Chondrocyte (in vitro differentiated cells): ENCODE results near the gene DALRD3. TPM values are rescaled to one million over a fixed set of nuclear protein-coding genes. Genes with fewer than 3 reads are reported as not detected.

ENCODE experiments used
- DNase-seq: peaks from one replicate; pipeline ENCODE4 v3.0.0; 2021; ENCODE audit warnings: mixed read lengths, low spot score
- H3K27ac Mint-ChIP-seq: one replicate; pipeline ENCODE4 v1.8.0; 2021; ENCODE audit warnings: mild to moderate bottlenecking, moderate library complexity, mixed read lengths; ENCODE audit not compliant: unreplicated experiment
- H3K27me3 Mint-ChIP-seq: 2 replicates; pipeline ENCODE4 v1.8.0; 2021; ENCODE audit warnings: low read depth, mixed read lengths
- H3K36me3 Mint-ChIP-seq: 2 replicates; pipeline ENCODE4 v1.8.0; 2021; ENCODE audit warnings: low read depth, mixed read lengths
- H3K4me1 Mint-ChIP-seq: 2 replicates; pipeline ENCODE4 v1.8.0; 2021; ENCODE audit warnings: low read depth, mild to moderate bottlenecking, mixed read lengths
- H3K4me3 Mint-ChIP-seq: one replicate; pipeline ENCODE4 v1.8.0; 2021; ENCODE audit warnings: mild to moderate bottlenecking, moderate library complexity, mixed read lengths; ENCODE audit not compliant: unreplicated experiment
- H3K9me3 Mint-ChIP-seq: 2 replicates; pipeline ENCODE4 v1.8.0; 2021; ENCODE audit warnings: low read depth, mixed read lengths
- CTCF ChIP-seq: fragments of 200-600 bp; sonication (generic); IDR thresholded peaks from 2 replicates; pipeline ENCODE4 v1.5.0; 2021; ENCODE audit warnings: antibody characterized with exemption, mild to moderate bottlenecking, moderate library complexity
- total RNA-seq: library from RNA; stranded (reverse); gene quantifications from 3 replicates; pipeline ENCODE4 v1.2.1, GENCODE V29; 2021

DALRD3 gene
- total RNA-seq, 1 donor from 2014 or later, result 21.5 TPM

- no peak overlapping the region for H3K27ac Mint-ChIP-seq
- no peak overlapping the region for H3K4me3 Mint-ChIP-seq
- DNase-seq, result no peak
- H3K4me1 Mint-ChIP-seq, result no peaks in the 10 kb centered on the region
- H3K9me3 Mint-ChIP-seq, result no peaks in the 10 kb centered on the region
- no peak for TF ChIP-seq CTCF
- no peaks in the 10 kb centered on the region for H3K27me3 Mint-ChIP-seq
- peaks cover 3% of the 10 kb centered on the region for H3K36me3 Mint-ChIP-seq
These were observed 21.2 kb downstream of the DALRD3 start for GRCh38 chr3:48997102-48997635.

DNA sequence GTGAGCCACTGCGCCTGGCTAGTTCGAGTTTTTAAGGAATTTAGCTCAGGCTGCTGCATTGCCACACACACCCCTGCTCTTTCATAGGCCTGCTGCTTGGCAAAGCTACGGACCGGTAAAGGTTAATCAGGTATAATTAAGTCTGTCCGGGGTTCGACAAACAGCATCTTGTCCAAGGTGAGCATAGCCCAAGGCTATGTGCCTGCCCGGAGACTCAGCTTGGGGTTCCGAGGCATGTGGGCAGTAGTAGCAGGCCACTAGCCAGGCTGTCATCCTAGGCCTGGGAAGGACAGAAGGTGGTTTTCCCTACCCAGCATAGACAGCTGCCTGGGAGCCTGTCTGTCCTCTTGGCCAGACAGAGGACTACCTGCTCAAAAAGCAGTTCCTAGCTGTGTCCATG is 21.7 kb downstream of the DALRD3 start:
- TF ChIP-seq CTCF, result no peak
- Mint-ChIP-seq H3K36me3 (peaks cover 1% of the 10 kb centered on the region), H3K9me3 (no peaks in the 10 kb centered on the region), H3K27ac (no peak overlapping the region), H3K4me1 (peaks cover 5% of the 10 kb centered on the region), H3K4me3 (no peak overlapping the region), H3K27me3 (no peaks in the 10 kb centered on the region)
- DNase-seq, result no peak

- no peaks in the 10 kb centered on the region for H3K27me3 Mint-ChIP-seq
- DNase-seq, result no peak
- TF ChIP-seq CTCF, result no peak
- no peaks in the 10 kb centered on the region for H3K9me3 Mint-ChIP-seq
- peaks cover 25% of the 10 kb centered on the region for H3K4me1 Mint-ChIP-seq
- peaks cover 1% of the 10 kb centered on the region for H3K36me3 Mint-ChIP-seq
- H3K4me3 Mint-ChIP-seq, result no peak overlapping the region
- no peak overlapping the region for H3K27ac Mint-ChIP-seq
These were observed 24.5 kb downstream of the DALRD3 start for GRCh38 chr3:48993834-48994233.

DNA sequence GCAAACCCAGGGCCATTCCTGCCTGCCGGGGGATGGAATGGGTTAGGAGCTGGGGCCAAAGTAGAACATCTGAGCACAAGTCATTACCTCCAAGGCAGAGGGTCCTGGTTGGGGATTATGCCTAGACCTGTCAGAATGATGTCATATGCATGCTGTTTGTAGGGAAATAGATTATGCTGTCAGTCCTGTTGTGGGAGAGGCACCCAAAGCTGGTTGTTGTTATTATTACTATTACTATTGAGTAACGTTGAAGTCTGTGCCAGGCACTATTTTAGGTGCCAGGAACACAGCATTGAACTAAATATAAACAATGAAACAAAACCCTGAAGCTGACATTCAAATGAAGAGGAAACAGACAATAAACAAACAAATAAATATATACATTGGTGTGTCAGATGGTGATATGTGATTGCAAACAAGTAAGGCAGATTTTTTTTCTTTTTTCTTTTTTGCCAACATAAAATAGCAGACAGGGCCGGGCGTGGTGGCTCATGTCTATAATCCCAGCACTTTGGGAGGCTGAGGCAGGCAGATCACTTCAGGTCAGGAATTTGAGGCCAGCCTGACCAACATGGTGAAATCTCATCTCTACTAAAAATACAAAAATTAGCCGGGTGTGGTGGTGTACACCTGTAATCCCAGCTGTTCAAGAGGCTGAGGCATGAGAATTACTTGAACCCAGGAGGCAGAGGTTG is 26.4 kb downstream of the DALRD3 start:
- no peaks in the 10 kb centered on the region for H3K9me3 Mint-ChIP-seq
- no peaks in the 10 kb centered on the region for H3K27me3 Mint-ChIP-seq
- peaks cover 1% of the 10 kb centered on the region for H3K36me3 Mint-ChIP-seq
- no peak overlapping the region for H3K27ac Mint-ChIP-seq
- DNase-seq, result no peak
- H3K4me1 Mint-ChIP-seq, result peaks cover 28% of the 10 kb centered on the region
- no peak for TF ChIP-seq CTCF
- H3K4me3 Mint-ChIP-seq, result no peak overlapping the region

DNA sequence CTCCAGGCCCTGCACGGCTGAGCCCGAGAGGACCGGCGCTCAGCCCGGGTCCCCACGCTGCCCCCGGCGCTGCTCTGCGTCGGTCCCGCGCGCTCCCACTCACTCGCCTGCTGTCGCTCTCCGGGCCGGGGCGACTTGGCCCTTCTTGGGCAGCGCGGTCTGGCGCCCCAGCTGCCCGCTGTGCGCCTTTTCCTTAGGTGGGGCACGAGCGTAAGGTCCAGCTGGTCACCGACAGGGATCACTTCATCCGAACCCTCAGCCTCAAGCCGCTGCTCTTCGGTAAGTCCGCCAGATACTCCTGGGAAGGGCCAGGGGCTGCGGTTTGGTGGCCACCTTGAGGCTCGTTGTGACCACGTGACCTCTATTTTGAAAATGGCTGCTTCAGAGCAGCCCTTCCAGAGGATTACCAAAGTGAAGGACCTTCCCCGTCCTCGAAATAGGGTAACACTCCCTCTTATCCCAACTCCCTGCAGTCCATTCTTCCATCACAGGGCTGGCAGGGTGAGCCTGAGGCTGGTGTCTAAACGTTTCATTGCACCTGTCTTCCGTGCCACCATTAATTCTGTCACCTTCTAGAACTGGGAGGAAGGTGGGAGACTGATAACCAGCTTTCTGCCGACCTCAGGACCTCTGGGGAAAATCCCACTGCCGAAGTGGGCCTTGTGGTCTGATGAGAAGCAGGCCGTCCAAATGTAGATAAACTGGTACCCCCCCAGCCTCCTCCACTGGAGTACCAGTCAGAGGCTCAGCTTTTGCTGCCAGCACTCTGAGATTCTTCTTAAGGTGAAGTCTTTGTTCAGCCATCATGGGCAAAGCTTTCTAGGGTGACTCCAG is 27.5 kb downstream of the DALRD3 start:
- no peak for TF ChIP-seq CTCF
- peak overlapping the region; percentile 51 for H3K27ac Mint-ChIP-seq
- no peak for DNase-seq
- peaks cover 1% of the 10 kb centered on the region for H3K36me3 Mint-ChIP-seq
- peaks cover 28% of the 10 kb centered on the region for H3K4me1 Mint-ChIP-seq
- no peaks in the 10 kb centered on the region for H3K9me3 Mint-ChIP-seq
- no peaks in the 10 kb centered on the region for H3K27me3 Mint-ChIP-seq
- H3K4me3 Mint-ChIP-seq, result peak overlapping the region; percentile 75
